ENCODE measurements around the gene PARD3B. TPM values are rescaled to one million over a fixed set of nuclear protein-coding genes. Genes with fewer than 3 reads are reported as not detected.

PARD3B gene
- total RNA-seq, 1 experiment from 2014 or later, result 7.6 TPM

- ChIA-PET CTCF (no interaction called here), POLR2A (ENCODE audit: unreplicated experiment) (no interaction called here)
- no peaks in the 10 kb centered on the region for H3K27me3 ChIP-seq (ENCODE audit: insufficient read depth, low read depth)
- no peak for TF ChIP-seq EZH2 (IDR thresholded peaks at IDR 0.05; ENCODE audit: low read depth)
- TF ChIP-seq CTCF (conservative IDR thresholded peaks at IDR 0.05), result no peak
- DNase-seq, result no peak
- H3K4me2 ChIP-seq, result no peak overlapping the region
- no peaks in the 10 kb centered on the region for H3K79me2 ChIP-seq (ENCODE audit: low read depth)
- intact Hi-C loops (cut with micrococcal nuclease; ENCODE audit: unreplicated experiment), result no loop called here
- no peaks in the 10 kb centered on the region for H3K9me2 ChIP-seq (ENCODE audit: insufficient read depth)
- H3K36me3 ChIP-seq (ENCODE audit: low read depth), result no peaks in the 10 kb centered on the region
- H3K4me3 ChIP-seq, result no peak overlapping the region
- no peaks in the 10 kb centered on the region for H3K4me1 ChIP-seq (replicated peaks; ENCODE audit: insufficient read depth)
- H3F3A ChIP-seq (ENCODE audit: insufficient read depth, low read depth), result no peaks in the 10 kb centered on the region
- H2AFZ ChIP-seq, result no peak overlapping the region
- H3K27ac ChIP-seq, result no peak overlapping the region
- BruUV-seq (replicated peaks), result no TSS peak
- no peaks in the 10 kb centered on the region for H4K20me1 ChIP-seq (ENCODE audit: insufficient read depth)
- no peaks in the 10 kb centered on the region for H3K9me3 ChIP-seq (ENCODE audit: insufficient read depth, low read depth)
Measured at GRCh38 chr2:205352593-205352992, 807.3 kb downstream of the PARD3B start.

GRCh38 chr2:205357732-205358131, 812.5 kb downstream of the PARD3B start:
- H4K20me1 ChIP-seq (ENCODE audit: insufficient read depth), result no peaks in the 10 kb centered on the region
- ChIA-PET CTCF (no interaction called here), POLR2A (ENCODE audit: unreplicated experiment) (no interaction called here)
- H3K79me2 ChIP-seq (ENCODE audit: low read depth), result no peaks in the 10 kb centered on the region
- H3K36me3 ChIP-seq (ENCODE audit: low read depth), result no peaks in the 10 kb centered on the region
- DNase-seq, result no peak
- no peak overlapping the region for H3K4me3 ChIP-seq
- no peak for TF ChIP-seq EZH2 (IDR thresholded peaks at IDR 0.05; ENCODE audit: low read depth)
- no peak for TF ChIP-seq CTCF (conservative IDR thresholded peaks at IDR 0.05)
- no peaks in the 10 kb centered on the region for H3F3A ChIP-seq (ENCODE audit: insufficient read depth, low read depth)
- intact Hi-C loops (cut with micrococcal nuclease; ENCODE audit: unreplicated experiment), result no loop called here
- H3K9me3 ChIP-seq (ENCODE audit: insufficient read depth, low read depth), result no peaks in the 10 kb centered on the region
- no peak overlapping the region for H2AFZ ChIP-seq
- no peak overlapping the region for H3K27ac ChIP-seq
- BruUV-seq (replicated peaks), result no TSS peak
- no peaks in the 10 kb centered on the region for H3K9me2 ChIP-seq (ENCODE audit: insufficient read depth)
- no peaks in the 10 kb centered on the region for H3K4me1 ChIP-seq (replicated peaks; ENCODE audit: insufficient read depth)
- H3K4me2 ChIP-seq, result no peak overlapping the region
- no peaks in the 10 kb centered on the region for H3K27me3 ChIP-seq (ENCODE audit: insufficient read depth, low read depth)

GRCh38 chr2:205358351-205358815, 813.1 kb downstream of the PARD3B start:
- Histone ChIP-seq H3K4me2 (no peak overlapping the region), H3K4me1 (replicated peaks; ENCODE audit: insufficient read depth) (no peaks in the 10 kb centered on the region), H4K20me1 (ENCODE audit: insufficient read depth) (no peaks in the 10 kb centered on the region), H3K27ac (no peak overlapping the region), H3K4me3 (no peak overlapping the region), H3K27me3 (ENCODE audit: insufficient read depth, low read depth) (no peaks in the 10 kb centered on the region), H2AFZ (no peak overlapping the region), H3K79me2 (ENCODE audit: low read depth) (no peaks in the 10 kb centered on the region), H3K36me3 (ENCODE audit: low read depth) (no peaks in the 10 kb centered on the region), H3F3A (ENCODE audit: insufficient read depth, low read depth) (no peaks in the 10 kb centered on the region), H3K9me3 (ENCODE audit: insufficient read depth, low read depth) (no peaks in the 10 kb centered on the region), H3K9me2 (ENCODE audit: insufficient read depth) (no peaks in the 10 kb centered on the region)
- DNase-seq, result no peak
- POLR2A ChIA-PET (ENCODE audit: unreplicated experiment), result no interaction called here
- TF ChIP-seq CTCF (conservative IDR thresholded peaks at IDR 0.05) (no peak), EZH2 (IDR thresholded peaks at IDR 0.05; ENCODE audit: low read depth) (no peak)
- intact Hi-C loops (cut with micrococcal nuclease; ENCODE audit: unreplicated experiment), result no loop called here
- no TSS peak for BruUV-seq (replicated peaks)
- CTCF ChIA-PET, result no interaction called here

All from PC-9 (cell line).